Esophagus muscularis mucosa (tissue), 4 donors: ENCODE data around the gene ZNF112. TPM values are rescaled to one million over a fixed set of nuclear protein-coding genes. Genes with fewer than 3 reads are reported as not detected.
"Not testable (repeated sequence)": the region's sequence is repeated elsewhere in the genome, so short reads cannot be mapped to it uniquely, and the experiment has no call there.

Experiments used
- DNase-seq: peaks from one replicate; pipeline ENCODE4 v3.0.0-alpha.2; 2017; ENCODE audit errors: extremely low spot score
- H3K27ac ChIP-seq, 4 donors: fragments of 200-600 bp; sonication (generic); replicated peaks in 1 of 4; 1 replicate in 3 of 4; 2 replicates in 1 of 4; pipeline ENCODE4 v1.5.1; 2016 to 2019; ENCODE audit warnings: mild to moderate bottlenecking in 1 of 4
- H3K27me3 ChIP-seq, 4 donors: fragments of 200-600 bp; sonication (generic); one replicate each; pipeline versions ENCODE4 v1.5.1 to v1.6.0; 2016 to 2019
- H3K36me3 ChIP-seq, 4 donors: fragments of 200-600 bp; sonication (generic); one replicate each; pipeline ENCODE4 v1.5.1; 2016 to 2019
- H3K4me1 ChIP-seq, 4 donors: fragments of 200-600 bp; sonication (generic); one replicate each; pipeline ENCODE4 v1.5.1; 2016 to 2019
- H3K4me3 ChIP-seq, 4 donors: fragments of 200-600 bp; sonication (generic); 1 replicate in 2 of 4; 2 replicates in 2 of 4; pipeline ENCODE4 v1.5.1; 2016 to 2019; ENCODE audit warnings: mild to moderate bottlenecking in 4 of 4, moderate library complexity in 1 of 4
- H3K9me3 ChIP-seq, 4 donors: fragments of 200-600 bp; sonication (generic); 1 replicate in 3 of 4; 2 replicates in 1 of 4; pipeline ENCODE4 v1.5.1; 2016 to 2019
- CTCF ChIP-seq, 3 experiments: fragments of 200-600 bp in 2 of 3; fragments of 450-650 bp in 1 of 3; sonication (generic) in 2 of 3; IDR thresholded peaks; one replicate each; pipeline ENCODE4 v1.5.1; 2017 to 2019; ENCODE audit warnings: antibody characterized with exemption in 3 of 3, mild to moderate bottlenecking in 2 of 3, moderate library complexity in 1 of 3
- EP300 ChIP-seq: sonication (generic); formaldehyde crosslinking; IDR thresholded peaks from one replicate; pipeline ENCODE4 v1.6.1; 2017; ENCODE audit warnings: antibody characterized with exemption
- POLR2A ChIP-seq: fragments of 450-650 bp; IDR thresholded peaks from one replicate; pipeline ENCODE4 v1.6.1; 2017; ENCODE audit warnings: antibody characterized with exemption, moderate library complexity, mild to moderate bottlenecking, low read depth
- POLR2AphosphoS5 ChIP-seq, 2 donors: sonication (generic); formaldehyde crosslinking; IDR thresholded peaks; one replicate each; pipeline ENCODE4 v1.6.1; 2017; ENCODE audit warnings: antibody characterized with exemption in 2 of 2
- WGBS: methylation state at CpG from one replicate; pipeline ENCODE4 v1.1.5; 2018; 5-methylcytosine and 5-hydroxymethylcytosine counted together
- intact Hi-C: fragments of 100-400 bp; cut with DNase I; formaldehyde crosslinking; loops from one replicate; pipeline ENCODE4 v1.15.1; 2023
- total RNA-seq, 4 donors: library from RNA; depleted of rRNA; stranded (reverse); fragments of >200 nt; gene quantifications; one replicate each; pipeline versions ENCODE4 v1.1.0 to v1.2.1, GENCODE V29; 2016

Gene ZNF112
- total RNA-seq, 4 donors from 2014 or later, result 2.7 to 6.6 (median 4.2) TPM

- 53% methylated on average over 14 of the region's 17 CpGs for WGBS
- intact Hi-C loops, result no loop called here
- H3K4me1 ChIP-seq, result no peaks in the 10 kb centered on the region
- no peaks in the 10 kb centered on the region for H3K36me3 ChIP-seq
- TF ChIP-seq EP300 (no peak), POLR2A (no peak), POLR2AphosphoS5 (IDR thresholded peaks at IDR 0.05) (no peak), CTCF (IDR thresholded peaks at IDR 0.05) (no peak)
- DNase-seq, result no peak
- no peak overlapping the region for H3K4me3 ChIP-seq
- no peaks in the 10 kb centered on the region for H3K27me3 ChIP-seq
- peaks cover 0 to 3% (median 0%) of the 10 kb centered on the region in 4 donors for H3K9me3 ChIP-seq
- H3K27ac ChIP-seq, result no peak overlapping the region
Observed at GRCh38 chr19:44367024-44367423, 10.5 kb upstream of the ZNF112 start.

- TF ChIP-seq EP300 (no peak), POLR2AphosphoS5 (IDR thresholded peaks at IDR 0.05) (no peak), CTCF (IDR thresholded peaks at IDR 0.05) (no peak), POLR2A (no peak)
- no peaks in the 10 kb centered on the region for H3K27me3 ChIP-seq
- WGBS, result 91% methylated on average over 4 of the region's 4 CpGs
- no peak overlapping the region for H3K27ac ChIP-seq
- no peak for DNase-seq
- peaks cover 0 to 26% (median 6%) of the 10 kb centered on the region in 4 donors for H3K36me3 ChIP-seq
- no peak overlapping the region for H3K4me3 ChIP-seq
- no peaks in the 10 kb centered on the region for H3K4me1 ChIP-seq
- intact Hi-C loops, result no loop called here
- H3K9me3 ChIP-seq, result peaks cover 0 to 82% (median 47%) of the 10 kb centered on the region in 4 donors
Observed at GRCh38 chr19:44346556-44346955, 9.9 kb downstream of the ZNF112 start.

- Histone ChIP-seq H3K27me3 (no peaks in the 10 kb centered on the region), H3K4me3 (no peak overlapping the region), H3K27ac (no peak overlapping the region), H3K9me3 (peaks cover 0 to 84% (median 44%) of the 10 kb centered on the region in 4 donors), H3K4me1 (no peaks in the 10 kb centered on the region), H3K36me3 (peaks cover 0 to 32% (median 6%) of the 10 kb centered on the region in 4 donors)
- no peak for DNase-seq
- TF ChIP-seq EP300, result no peak
- TF ChIP-seq CTCF (IDR thresholded peaks at IDR 0.05), result no peak
- TF ChIP-seq POLR2AphosphoS5 (IDR thresholded peaks at IDR 0.05), result no peak
- TF ChIP-seq POLR2A, result no peak
- 86% methylated on average over 4 of the region's 4 CpGs for WGBS
- intact Hi-C loops, result no loop called here
Observed at GRCh38 chr19:44345959-44346358, 10.5 kb downstream of the ZNF112 start.

- no peak overlapping the region for H3K4me3 ChIP-seq
- no peak overlapping the region for H3K27ac ChIP-seq
- DNase-seq, result no peak
- TF ChIP-seq POLR2AphosphoS5 (IDR thresholded peaks at IDR 0.05) (no peak), EP300 (no peak), CTCF (IDR thresholded peaks at IDR 0.05) (no peak), POLR2A (no peak)
- 40% methylated on average over 1 of the region's 1 CpG for WGBS
- no peaks in the 10 kb centered on the region for H3K27me3 ChIP-seq
- H3K4me1 ChIP-seq, result no peaks in the 10 kb centered on the region
- H3K9me3 ChIP-seq, result peaks cover 0 to 70% (median 36%) of the 10 kb centered on the region in 4 donors
- intact Hi-C loops, result no loop called here
- H3K36me3 ChIP-seq, result peaks cover 12 to 49% (median 23%) of the 10 kb centered on the region in 4 donors
Observed at GRCh38 chr19:44344255-44344654, 12.2 kb downstream of the ZNF112 start.

- Histone ChIP-seq H3K9me3 (peaks cover 0 to 51% (median 28%) of the 10 kb centered on the region in 4 donors), H3K36me3 (peaks cover 27 to 67% (median 41%) of the 10 kb centered on the region in 4 donors), H3K4me3 (no peak overlapping the region), H3K4me1 (no peaks in the 10 kb centered on the region), H3K27me3 (no peaks in the 10 kb centered on the region), H3K27ac (no peak overlapping the region)
- no peak for DNase-seq
- intact Hi-C loops, result no loop called here
- TF ChIP-seq POLR2A (no peak), POLR2AphosphoS5 (IDR thresholded peaks at IDR 0.05) (no peak), CTCF (IDR thresholded peaks at IDR 0.05) (no peak), EP300 (no peak)
- 92% methylated on average over 2 of the region's 2 CpGs for WGBS
Observed at GRCh38 chr19:44341794-44342193, 14.7 kb downstream of the ZNF112 start.

- intact Hi-C loops, DNase-seq, H3K27me3 ChIP-seq, H3K27ac ChIP-seq, H3K4me3 ChIP-seq, H3K4me1 ChIP-seq: not testable (repeated sequence)
- Histone ChIP-seq H3K36me3 (peaks cover 77 to 96% (median 88%) of the 10 kb centered on the region in 4 donors), H3K9me3 (peaks cover 0 to 59% (median 17%) of the 10 kb centered on the region in 4 donors)
- WGBS, result 50% methylated on average over 2 of the region's 3 CpGs
Observed at GRCh38 chr19:44334639-44335038, 21.8 kb downstream of the ZNF112 start.
